A549 (cell line): ENCODE measurements around the gene PTPN14. TPM values are rescaled to one million over a fixed set of nuclear protein-coding genes. Genes with fewer than 3 reads are reported as not detected.

ENCODE experiments used
- ATAC-seq, 2 experiments: fragments of 200-7000 bp in 1 of 2; fragments of >200 bp in 1 of 2; cut with Nextera tagmentation in 1 of 2; cut with Tn5 transposase in 1 of 2; 3 replicates each; pipeline versions ENCODE4 v1.8.0 to v1.9.1; 2018 to 2020; ENCODE audit warnings: mild to moderate bottlenecking in 1 of 2, moderate library complexity in 1 of 2
- CTCF ChIA-PET: fragments of 300-600 bp; sonication (Branson Sonifier 250); formaldehyde crosslinking; extraction: SDS; loops from one replicate; lab custom pipeline; 2021; ENCODE audit warnings: antibody characterized with exemption, inconsistent platforms; lab: Yijun Ruan, JAX
- POLR2A ChIA-PET: fragments of 350-600 bp; formaldehyde crosslinking; extraction: SDS; loops from one replicate; lab custom pipeline; 2021; ENCODE audit warnings: antibody characterized with exemption, inconsistent platforms; lab: Yijun Ruan, JAX
- DNase-seq, 2 experiments: peaks; one replicate each; pipeline versions ENCODE4 v3.0.0 to v3.0.0-alpha.2; 2011 to 2016; ENCODE audit warnings: low read depth in 1 of 2, low spot score in 1 of 2
- FAIRE-seq: peaks from 2 replicates; lab custom pipeline; 2011; peaks lifted over from hg19 to GRCh38; lab: Jason Lieb, UNC
- H3K27ac ChIP-seq, 2 experiments: fragments of >200 bp; sonication (Bioruptor Twin); formaldehyde crosslinking; 3 replicates each; pipeline ENCODE4 v1.5.1; 2016 to 2017
- H3K4me1 ChIP-seq: fragments of >200 bp; sonication (Bioruptor Twin); formaldehyde crosslinking; 3 replicates; pipeline ENCODE4 v1.6.1; 2016
- H3K4me2 ChIP-seq: fragments of >200 bp; sonication (Bioruptor Twin); formaldehyde crosslinking; 3 replicates; pipeline ENCODE4 v1.6.1; 2016
- H3K4me3 ChIP-seq: fragments of >200 bp; sonication (Bioruptor Twin); formaldehyde crosslinking; 3 replicates; pipeline ENCODE4 v1.5.1; 2016
- H3K9me3 ChIP-seq: fragments of >200 bp; sonication (Bioruptor Twin); formaldehyde crosslinking; 3 replicates; pipeline ENCODE4 v1.6.1; 2016
- ATOH8 ChIP-seq: fragments of 250-450 bp; sonication (Bioruptor Pico); IDR thresholded peaks from 2 replicates; pipeline ENCODE4 v1.5.0; 2020; ENCODE audit warnings: low read depth, mild to moderate bottlenecking, moderate library complexity
- BCL3 ChIP-seq: fragments of >200 bp; sonication (Bioruptor Twin); formaldehyde crosslinking; IDR thresholded peaks from 3 replicates; pipeline ENCODE4 v1.6.1; 2016
- CEBPB ChIP-seq, 2 experiments: fragments of >200 bp in 1 of 2; sonication (Bioruptor Twin) in 1 of 2; formaldehyde crosslinking in 1 of 2; IDR thresholded peaks; 2 replicates each; pipeline ENCODE4 v1.6.1; 2012 to 2016
- CHD4 ChIP-seq: fragments of 200-600 bp; sonication (generic); IDR thresholded peaks from 2 replicates; pipeline ENCODE4 v1.6.1; 2016; ENCODE audit warnings: antibody characterized with exemption, mild to moderate bottlenecking, borderline replicate concordance
- CTCF ChIP-seq: fragments of >200 bp; sonication (Bioruptor Twin); formaldehyde crosslinking; IDR thresholded peaks from 3 replicates; pipeline ENCODE4 v1.5.1; 2016
- EHMT2 ChIP-seq: fragments of 200-600 bp; sonication (generic); IDR thresholded peaks from 2 replicates; pipeline ENCODE4 v1.6.1; 2016; ENCODE audit warnings: antibody characterized with exemption, low read depth, mild to moderate bottlenecking, moderate library complexity
- HEYL ChIP-seq: fragments of 250-450 bp; sonication (Bioruptor Pico); IDR thresholded peaks from 2 replicates; pipeline ENCODE4 v1.8.0; 2021; ENCODE audit warnings: mild to moderate bottlenecking, moderate library complexity
- HMGXB4 ChIP-seq: fragments of 250-450 bp; sonication (Bioruptor Pico); IDR thresholded peaks from 2 replicates; pipeline ENCODE4 v1.5.0; 2021; ENCODE audit warnings: mild to moderate bottlenecking, moderate library complexity, borderline replicate concordance
- HOXA7 ChIP-seq: fragments of 250-450 bp; sonication (Bioruptor Pico); IDR thresholded peaks from 2 replicates; pipeline ENCODE4 v1.5.0; 2020; ENCODE audit warnings: mild to moderate bottlenecking, moderate library complexity
- HOXB5 ChIP-seq: fragments of 250-450 bp; sonication (Bioruptor Pico); IDR thresholded peaks from 2 replicates; pipeline ENCODE4 v1.5.0; 2020; ENCODE audit warnings: mild to moderate bottlenecking, moderate library complexity
- JUN ChIP-seq, 2 experiments: fragments of >200 bp; sonication (Bioruptor Twin); formaldehyde crosslinking; IDR thresholded peaks; 2 replicates in 1 of 2; 3 replicates in 1 of 2; pipeline ENCODE4 v1.6.1; 2016 to 2017
- MAX ChIP-seq: IDR thresholded peaks from 2 replicates; pipeline ENCODE4 v1.6.1; 2012
- MAZ ChIP-seq: fragments of 150-350 bp; IDR thresholded peaks from 2 replicates; pipeline ENCODE4 v1.6.1; 2014; ENCODE audit warnings: antibody characterized with exemption, low read depth, low read length, borderline replicate concordance
- PBX3 ChIP-seq: IDR thresholded peaks from 2 replicates; pipeline ENCODE4 v1.6.1; 2012
- RARB ChIP-seq: fragments of 250-450 bp; sonication (Bioruptor Pico); IDR thresholded peaks from 2 replicates; pipeline ENCODE4 v1.8.0; 2021; ENCODE audit warnings: mild to moderate bottlenecking, moderate library complexity
- RCOR1 ChIP-seq: fragments of 150-350 bp; IDR thresholded peaks from 2 replicates; pipeline ENCODE4 v1.6.1; 2014; ENCODE audit warnings: antibody characterized with exemption, low read length, low read depth
- RFX5 ChIP-seq: fragments of 450-650 bp; IDR thresholded peaks from 2 replicates; pipeline ENCODE4 v1.7.1; 2014; ENCODE audit warnings: antibody characterized with exemption, mild to moderate bottlenecking, moderate library complexity
- SREBF2 ChIP-seq: fragments of 450-650 bp; IDR thresholded peaks from 2 replicates; pipeline ENCODE4 v1.6.1; 2014; ENCODE audit warnings: mild to moderate bottlenecking, moderate library complexity
- ZNF302 ChIP-seq: fragments of 250-450 bp; sonication (Bioruptor Pico); IDR thresholded peaks from 2 replicates; pipeline ENCODE4 v1.9.0; 2021; ENCODE audit warnings: inconsistent platforms, mild to moderate bottlenecking, moderate library complexity
- WGBS: methylation state at CpG from one replicate; pipeline ENCODE4 v1.1.6; 2017; ENCODE audit errors: missing lambda C conversion rate; 5-methylcytosine and 5-hydroxymethylcytosine counted together
- polyA plus RNA-seq, 4 experiments: library from polyadenylated mRNA; depleted of rRNA in 3 of 4; stranded (reverse); fragments of >200 nt; fragmentation: RNase III in 1 of 4; extraction: RNeasy Plus Mini Kit Qiagen cat#74134 plus additional on column Dnase treatment in 1 of 4; gene quantifications; 2 replicates in 3 of 4; 3 replicates in 1 of 4; pipeline ENCODE4 v1.2.3, GENCODE V29; 2011 to 2017

Gene PTPN14
- polyA plus RNA-seq, 2 of the 4 experiments (the other 2 are of a cell fraction) = 9.2 to 10.0 TPM

- TF ChIP-seq ZNF302 (CRISPR knock-in tag) (no peak), HOXA7 (CRISPR knock-in tag) (no peak), HEYL (CRISPR knock-in tag) (no peak), EHMT2 (no peak)
- TF ChIP-seq, all 56 proteins: peak for 0
These were observed 206.5 kb downstream of the PTPN14 start (continued) for GRCh38 chr1:214344897-214345296.

- ATAC-seq (peak in 1 of 2 experiments; percentile 18; a peak in 1 of 6 replicates), FAIRE-seq (no peak)
- POLR2A ChIA-PET = no interaction called here
These were observed 208.9 kb downstream of the PTPN14 start for GRCh38 chr1:214342525-214342924.

GRCh38 chr1:214341932-214342331, 209.5 kb downstream of the PTPN14 start:
- H3K4me3 ChIP-seq = no peak overlapping the region
- no peaks in the 10 kb centered on the region for H3K9me3 ChIP-seq
- ATAC-seq (no peak; a peak in 1 of 6 replicates), FAIRE-seq (no peak), DNase-seq (no peak)
- no peak overlapping the region for H3K27ac ChIP-seq
- POLR2A ChIA-PET = no interaction called here
- CTCF ChIA-PET = interaction anchor here (1.3 to 18.8 kb wide), 6 partner anchors 10 to 242 kb away, joined by 3 to 515 read pairs (median 16); no protein-coding TSS in a partner anchor
- H3K4me2 ChIP-seq = no peak overlapping the region
- 97% methylated on average over 3 of the region's 3 CpGs for WGBS
- TF ChIP-seq SREBF2 (no peak), ATOH8 (no peak), RCOR1 (no peak)
- H3K4me1 ChIP-seq = no peaks in the 10 kb centered on the region

More at GRCh38 chr1:214342525-214342924, 208.9 kb downstream of the PTPN14 start:
- H3K4me3 ChIP-seq = no peak overlapping the region
- H3K4me1 ChIP-seq = no peaks in the 10 kb centered on the region
- no peak overlapping the region for H3K27ac ChIP-seq
- DNase-seq = no peak
- no peak overlapping the region for H3K4me2 ChIP-seq
- TF ChIP-seq BCL3 = no peak
- no peak for TF ChIP-seq ZNF302 (CRISPR knock-in tag)
- TF ChIP-seq CHD4 = no peak
- no peak for TF ChIP-seq RFX5
- no peak for TF ChIP-seq CEBPB (IDR thresholded peaks at IDR 0.05)
- no peak for TF ChIP-seq MAZ
- no peak for TF ChIP-seq HMGXB4 (CRISPR knock-in tag)
- TF ChIP-seq RARB (CRISPR knock-in tag) = no peak
- TF ChIP-seq MAX = no peak
- CTCF ChIA-PET = interaction anchor here (1.3 to 6.1 kb wide), 4 partner anchors 10 to 205 kb away, joined by 3 to 59 read pairs (median 14); no protein-coding TSS in a partner anchor
- no peaks in the 10 kb centered on the region for H3K9me3 ChIP-seq

- H3K27ac ChIP-seq = no peak overlapping the region
- ChIA-PET CTCF (interaction anchor here (0.8 to 18.8 kb wide), 7 partner anchors 11 to 243 kb away, joined by 3 to 515 read pairs (median 8); no protein-coding TSS in a partner anchor), POLR2A (no interaction called here)
- no peak overlapping the region for H3K4me3 ChIP-seq
- H3K9me3 ChIP-seq = no peaks in the 10 kb centered on the region
- no peak overlapping the region for H3K4me2 ChIP-seq
- ATAC-seq (no peak), FAIRE-seq (no peak), DNase-seq (no peak)
- WGBS = 90% methylated on average over 3 of the region's 3 CpGs
- TF ChIP-seq HOXB5 (no peak), JUN (IDR thresholded peaks at IDR 0.05) (no peak), ZNF302 (CRISPR knock-in tag) (no peak), PBX3 (no peak), CTCF (no peak), RCOR1 (no peak)
- no peaks in the 10 kb centered on the region for H3K4me1 ChIP-seq
These were observed 209.9 kb downstream of the PTPN14 start for GRCh38 chr1:214341459-214341858.
